GM18909 (cell line): Measurements from ENCODE around the gene COBL.

ENCODE experiments used
- ATAC-seq: cut with Tn5 transposase; IDR thresholded peaks from one replicate; pipeline ENCODE4 v1.9.1; 2021; ENCODE audit warnings: mild to moderate bottlenecking; ENCODE audit not compliant: unreplicated experiment, poor library complexity

The COBL gene

DNA sequence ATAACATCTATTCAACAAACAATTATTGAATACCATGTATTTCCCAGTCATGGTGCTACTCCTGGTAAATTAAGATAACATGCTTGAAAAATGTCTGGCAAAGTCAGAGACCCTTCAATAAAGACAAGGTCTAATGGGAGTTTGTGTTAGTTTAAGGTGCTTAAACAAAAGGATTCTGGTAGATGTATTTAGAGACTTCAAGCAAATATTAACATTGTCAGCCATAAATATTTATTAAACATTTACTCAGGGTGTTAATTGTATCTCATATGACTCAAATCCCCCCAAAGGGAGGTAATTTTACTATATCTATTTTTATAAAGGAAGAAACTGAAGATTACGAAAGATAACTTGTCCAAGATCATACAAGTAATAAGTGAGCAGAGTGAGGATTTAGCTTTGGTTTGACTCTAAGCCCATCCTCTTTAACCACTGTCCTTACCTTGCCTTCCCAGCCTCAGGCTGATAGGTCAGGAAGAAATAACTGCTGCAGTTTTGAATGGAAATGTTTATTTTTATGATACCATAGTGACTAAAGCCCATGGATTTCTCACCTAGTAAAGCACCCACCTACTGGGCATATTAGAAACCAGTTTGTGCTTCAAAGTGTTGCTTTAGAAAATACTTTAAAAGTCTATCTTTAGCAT is 215.4 kb downstream of the COBL start:
- ATAC-seq = no peak

DNA sequence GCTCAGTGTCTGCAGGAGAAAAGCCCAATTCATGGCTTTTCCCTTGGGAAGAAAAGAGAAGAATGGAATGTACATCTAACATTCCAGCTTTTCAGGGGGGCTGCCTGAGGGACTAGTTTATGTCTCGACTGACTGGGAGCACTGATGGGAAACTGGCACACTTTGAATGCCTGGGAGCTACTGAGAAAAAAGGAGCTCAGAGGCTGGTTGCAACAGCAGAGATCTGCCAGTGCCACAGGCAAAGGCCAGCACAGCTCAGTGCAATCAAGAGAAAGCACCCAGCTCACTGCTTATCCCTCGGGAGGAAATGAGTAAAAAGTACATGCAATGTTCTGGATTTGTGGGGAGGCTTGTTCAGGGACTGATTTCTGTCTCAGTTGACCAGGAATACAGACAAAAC is 226.2 kb downstream of the COBL start:
- ATAC-seq = no peak

DNA sequence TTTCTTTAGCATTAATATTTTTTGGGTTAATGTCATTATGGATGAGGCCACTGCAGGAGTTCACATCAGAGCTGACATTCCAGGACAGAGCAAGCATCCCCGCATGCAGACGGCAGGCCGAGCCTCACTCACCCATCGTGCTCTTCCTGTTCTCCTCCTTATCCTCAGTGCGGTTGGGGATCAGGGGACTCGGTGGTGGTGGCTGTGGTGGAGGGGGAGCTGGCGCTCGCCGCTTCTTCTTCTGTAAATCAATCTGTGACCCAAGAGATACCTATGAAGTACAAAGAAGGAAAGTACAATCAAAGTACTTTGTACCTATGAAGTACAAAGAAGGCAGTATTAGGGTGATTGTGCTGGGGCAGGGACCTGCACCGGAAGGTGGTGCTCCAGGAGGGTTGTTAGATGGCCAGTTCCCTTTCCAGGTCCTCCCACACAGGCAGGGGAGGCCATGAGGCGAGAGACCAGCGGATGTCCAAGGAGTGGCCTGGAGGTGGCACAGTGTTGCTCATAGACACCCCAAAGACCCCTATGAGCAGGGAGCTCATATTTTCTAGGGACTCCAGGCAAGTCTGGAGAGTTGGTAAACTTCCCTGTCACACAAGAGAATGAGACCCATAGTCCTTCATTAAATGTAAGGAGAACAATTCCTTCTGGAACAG is 231.4 kb downstream of the COBL start:
- no peak for ATAC-seq

DNA sequence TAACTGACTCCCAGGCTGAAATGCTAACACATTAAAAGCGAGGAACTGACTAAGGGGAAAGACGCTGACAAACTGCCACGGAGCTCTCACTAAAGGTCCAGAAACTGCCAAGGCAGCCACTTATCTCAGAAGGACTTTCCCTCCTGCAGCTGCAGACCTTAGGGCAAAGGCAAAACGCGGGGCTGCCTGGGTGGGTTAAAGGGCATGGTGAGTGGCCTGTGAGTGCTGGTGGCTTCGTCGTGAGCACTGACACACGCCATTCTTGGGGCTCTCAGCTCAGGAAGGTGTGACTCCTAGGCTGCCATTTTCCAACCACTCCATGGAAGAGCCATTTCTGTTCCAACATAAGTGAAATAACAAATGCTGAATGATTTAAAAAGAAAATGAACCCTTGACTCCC is 232.5 kb downstream of the COBL start:
- ATAC-seq = no peak

DNA sequence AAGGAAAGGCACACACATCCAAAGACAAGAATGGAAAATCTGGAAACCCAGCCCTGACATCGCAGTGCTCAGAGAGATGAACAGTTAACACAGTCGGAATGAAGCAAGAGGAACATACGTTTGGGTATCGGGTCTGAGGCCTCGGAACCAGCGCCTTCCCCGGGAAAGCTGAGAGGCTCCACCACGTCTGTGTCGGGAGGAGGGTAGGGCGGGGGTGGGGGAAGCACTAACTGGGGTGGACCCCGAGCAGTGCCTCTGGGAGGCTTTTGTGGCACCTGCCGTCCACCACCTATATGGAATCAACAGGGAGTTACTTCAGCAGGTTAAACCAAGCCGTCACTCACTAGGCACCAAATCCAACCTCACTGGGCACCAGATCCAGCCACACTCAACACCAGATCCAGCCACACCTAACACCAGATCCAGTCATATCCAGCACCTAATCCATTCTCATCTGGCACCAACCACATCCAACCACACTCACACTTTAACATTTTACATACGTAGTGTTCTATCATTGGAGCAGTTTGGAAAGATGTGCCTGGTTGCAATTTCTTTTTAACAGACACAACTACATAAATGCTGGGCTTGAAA is 233.6 kb downstream of the COBL start:
- no peak for ATAC-seq

DNA sequence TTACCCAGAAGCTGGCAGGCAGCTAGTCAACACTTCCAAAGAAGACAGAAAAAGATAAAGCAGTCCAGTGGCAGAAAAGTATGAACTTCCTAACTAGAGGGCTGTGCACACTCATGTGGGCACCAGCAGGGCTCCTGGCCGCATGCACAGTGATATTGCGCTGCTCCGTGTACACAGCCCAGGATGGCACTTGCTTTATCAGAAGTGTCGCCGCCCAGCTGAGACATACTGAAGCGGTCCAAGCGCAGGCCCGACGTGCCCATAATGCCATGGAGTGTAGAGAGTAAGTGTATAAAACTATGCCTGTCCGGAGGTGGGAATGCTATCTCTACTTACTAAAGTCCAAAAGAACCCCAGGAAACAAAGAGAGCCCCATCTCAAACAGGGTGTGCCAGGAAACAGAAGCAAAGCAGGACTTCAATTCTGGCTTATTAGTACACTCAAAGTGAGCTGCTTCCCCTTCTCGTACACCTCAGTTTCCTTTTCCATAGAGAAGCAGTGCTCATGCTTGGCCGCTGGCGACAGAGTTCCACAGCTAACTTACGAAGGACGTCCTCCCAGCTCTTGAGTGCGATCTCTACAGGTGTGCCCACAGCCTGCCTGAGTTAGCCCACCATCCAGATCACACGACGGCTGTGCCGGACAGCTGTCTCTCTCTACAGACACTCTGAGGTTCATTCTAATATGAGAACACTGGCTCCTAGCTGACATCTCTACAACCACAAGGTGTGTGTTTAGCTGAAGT is 234.3 kb downstream of the COBL start:
- ATAC-seq = no peak

DNA sequence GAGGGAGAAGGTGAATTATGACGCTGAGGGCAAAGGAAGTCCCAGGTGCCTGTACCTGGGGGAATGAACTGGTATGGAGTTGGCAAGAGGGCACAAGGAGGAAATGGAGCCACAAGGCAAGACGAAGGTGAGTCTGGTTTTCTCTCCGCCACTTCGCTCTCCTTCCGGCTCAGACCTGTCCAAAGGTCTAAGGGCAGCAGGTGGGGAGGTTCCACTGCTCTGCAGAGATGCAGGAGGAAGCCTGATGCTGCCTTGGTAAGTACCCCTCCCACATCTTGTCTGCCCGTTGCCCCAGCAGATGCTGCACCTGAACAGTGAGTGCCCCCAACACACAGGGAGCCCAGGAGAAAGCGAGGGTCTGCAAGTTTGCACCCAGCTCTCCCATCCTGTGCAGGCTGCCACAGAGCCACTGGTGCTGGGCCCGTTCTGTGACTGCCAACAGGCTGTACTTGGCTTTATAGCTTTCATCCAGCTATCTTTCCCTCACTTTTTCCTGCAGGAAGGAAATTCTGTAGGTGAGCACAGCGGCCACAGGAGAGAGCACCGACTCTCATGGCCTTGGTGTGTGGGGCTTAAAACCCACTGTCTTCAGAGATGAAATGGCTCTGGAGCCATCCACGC is 235.2 kb downstream of the COBL start:
- ATAC-seq = no peak

DNA sequence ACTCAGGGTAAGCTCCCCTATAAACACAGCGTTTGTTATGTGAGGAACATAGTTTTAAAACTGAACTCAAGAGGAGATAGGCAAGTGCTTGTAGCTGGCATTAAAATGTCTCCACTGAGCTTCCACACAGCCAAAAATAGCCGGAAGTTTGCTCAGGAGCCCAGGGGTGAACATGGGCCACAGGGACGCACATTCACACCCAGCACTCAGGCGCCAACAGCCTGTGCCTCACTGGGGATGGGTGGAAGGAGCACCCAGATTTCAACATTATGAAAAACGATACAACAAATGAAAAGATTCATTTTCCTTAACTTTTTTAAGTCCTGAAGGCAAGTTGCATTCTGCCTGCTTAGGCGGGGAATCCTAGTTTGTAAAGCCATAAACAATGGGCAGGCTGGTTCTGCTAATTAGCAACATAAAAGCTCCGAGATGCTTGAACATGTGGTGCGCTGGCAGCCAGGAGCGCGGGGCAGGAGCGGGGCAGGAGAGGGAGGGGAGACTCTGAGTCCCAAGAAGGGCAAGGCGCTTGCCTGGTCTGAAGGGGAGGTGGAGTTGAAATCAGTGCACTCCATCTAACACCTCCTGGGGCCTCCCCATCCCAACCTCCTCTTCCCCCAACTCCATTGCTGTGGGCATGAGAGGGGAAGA is 235.9 kb downstream of the COBL start:
- no peak for ATAC-seq

DNA sequence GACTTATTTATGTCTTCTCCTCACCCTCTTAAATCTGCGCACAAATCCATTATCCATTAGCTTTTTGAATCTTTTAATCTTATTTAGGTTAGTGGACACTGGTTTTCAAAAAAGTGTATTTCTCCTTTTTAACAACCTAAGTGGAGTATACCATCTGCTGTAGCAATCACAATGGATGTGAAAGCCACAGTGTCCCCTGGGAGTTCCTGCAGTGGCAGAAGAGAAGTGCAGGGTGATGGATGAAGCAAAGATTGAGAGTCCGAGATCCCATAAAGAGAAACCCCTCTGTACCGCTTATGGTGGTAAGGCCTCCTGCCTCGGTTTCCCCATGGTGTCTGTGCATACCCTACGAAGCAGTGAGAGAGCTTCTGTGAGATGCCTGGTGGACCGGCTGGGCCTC is 236.4 kb downstream of the COBL start:
- no peak for ATAC-seq

DNA sequence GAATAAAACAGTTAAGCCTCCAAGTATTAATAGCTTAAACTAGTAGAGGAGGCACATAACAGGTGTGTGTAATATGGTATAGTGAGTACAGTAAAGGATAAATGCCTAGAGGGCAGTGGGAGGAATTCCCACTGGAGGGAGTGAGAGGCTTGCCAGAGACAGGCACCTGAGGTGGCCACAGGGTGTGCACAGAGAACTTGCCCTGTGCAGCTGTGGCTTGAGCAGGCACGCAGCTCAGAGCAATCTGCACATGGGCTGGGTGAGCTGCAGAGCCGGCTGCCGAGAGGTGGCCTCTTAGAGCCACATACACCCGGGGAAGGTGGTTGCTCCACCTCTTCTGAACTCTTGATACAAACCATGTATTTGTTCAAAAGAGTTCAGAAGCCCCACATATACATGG is 237.1 kb downstream of the COBL start:
- no peak for ATAC-seq

DNA sequence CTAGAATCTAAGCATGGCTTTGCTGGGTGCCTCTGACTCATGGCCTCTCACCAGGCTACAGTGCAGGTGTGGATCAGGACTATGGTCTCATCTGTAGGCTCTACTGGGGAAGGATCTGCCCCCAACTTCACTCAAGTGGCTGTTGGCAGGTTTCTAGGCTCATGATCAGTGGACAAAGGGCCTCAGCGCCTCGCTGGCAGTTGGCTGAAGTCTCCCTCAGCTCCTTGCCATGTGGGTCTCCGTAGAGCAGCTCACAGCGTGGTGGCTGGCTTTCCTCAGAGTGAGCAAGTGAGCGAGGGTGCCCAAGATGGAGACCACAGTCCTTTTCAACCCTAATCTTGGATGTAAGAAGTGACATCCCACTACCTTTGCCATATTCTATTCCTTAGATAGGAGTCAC is 238.0 kb downstream of the COBL start:
- no peak for ATAC-seq

DNA sequence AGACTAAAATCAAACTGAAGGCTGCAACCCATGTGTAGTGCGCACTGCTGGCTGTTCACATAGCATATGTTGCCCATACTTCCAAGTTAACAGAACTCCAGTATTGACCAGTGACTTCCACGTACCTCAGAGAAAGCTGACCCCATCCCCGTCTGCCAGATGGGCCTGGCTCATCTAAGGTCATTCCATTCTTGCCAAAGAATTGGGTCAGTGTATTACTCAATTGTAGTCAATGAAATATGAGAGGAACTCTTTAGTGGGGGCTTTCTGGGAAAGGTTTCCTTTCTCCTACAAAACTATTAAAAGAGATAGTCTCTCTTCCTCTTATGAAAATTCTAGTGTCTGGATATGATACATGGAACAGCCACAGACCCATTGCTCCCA is 238.6 kb downstream of the COBL start:
- ATAC-seq = no peak

DNA sequence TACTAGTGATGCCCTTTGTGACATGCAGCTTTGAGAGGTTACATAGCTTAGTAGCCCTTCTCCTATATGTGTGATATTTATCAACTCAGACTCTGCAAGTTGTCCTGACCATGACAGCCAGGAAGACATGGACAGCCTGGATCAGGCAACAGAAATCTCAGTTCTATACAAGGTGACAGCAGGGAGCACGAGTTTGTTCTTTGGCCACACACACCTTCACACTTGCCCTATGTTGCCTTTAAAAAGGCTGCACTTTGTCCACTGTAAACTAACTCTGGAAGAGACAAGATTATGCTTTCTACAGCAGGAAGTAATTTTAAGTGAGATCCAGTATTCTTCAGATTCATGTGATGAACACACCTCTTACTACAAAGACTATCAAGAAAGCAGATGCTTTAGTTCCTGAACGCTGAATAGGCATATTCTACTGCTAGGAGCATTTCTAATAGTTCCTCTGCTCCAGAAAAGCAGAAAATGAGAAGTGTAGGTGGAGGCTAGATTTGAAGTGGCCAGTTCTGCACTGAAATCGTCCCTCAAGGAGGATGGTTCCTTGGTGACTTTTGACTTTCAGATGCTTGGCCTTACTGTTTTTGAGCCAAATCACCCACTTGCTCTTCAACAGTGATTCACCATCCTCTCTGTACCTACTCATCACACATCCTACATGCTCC is 239.2 kb downstream of the COBL start:
- no peak for ATAC-seq

DNA sequence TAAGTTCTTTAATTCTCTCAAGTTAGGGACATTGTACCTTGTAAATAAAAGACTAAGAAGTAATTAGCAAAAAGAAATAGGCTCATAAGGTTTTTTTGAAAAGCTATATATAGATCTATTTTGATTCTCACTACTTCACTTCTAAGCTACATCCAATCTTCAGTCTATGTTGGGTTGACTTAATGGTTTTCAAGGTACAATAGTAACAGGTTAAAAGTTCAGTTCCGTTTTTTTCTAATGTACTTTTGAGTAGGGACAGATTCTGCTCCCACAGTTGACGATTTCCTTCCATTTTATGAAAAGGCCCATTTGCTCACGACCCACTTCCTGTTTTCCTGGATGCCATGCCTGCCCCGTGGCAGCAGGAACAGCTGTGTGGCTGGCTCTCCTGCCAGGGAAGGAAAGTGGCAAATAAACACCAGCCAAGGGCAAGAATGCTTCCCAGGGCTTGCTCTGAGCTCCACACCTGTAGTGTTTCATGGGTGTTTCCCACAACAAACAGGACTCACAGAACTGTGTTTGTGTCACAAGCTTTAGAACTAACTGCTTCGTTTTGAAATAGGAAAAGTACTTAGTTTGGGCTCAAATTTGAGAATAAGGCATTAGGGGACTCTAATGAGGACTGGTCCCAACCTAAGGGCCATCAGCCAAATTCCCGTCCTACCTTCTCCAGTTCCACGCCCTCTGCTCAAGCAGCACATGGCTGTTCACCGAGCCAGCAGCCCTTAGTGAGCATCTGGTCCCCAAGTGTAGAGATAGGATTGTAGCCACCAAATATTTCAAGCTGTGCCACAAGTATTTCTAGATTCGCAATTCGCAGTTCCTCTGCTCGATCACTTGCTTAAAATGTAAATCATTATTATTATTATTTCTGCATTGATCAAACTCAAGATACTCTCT is 240.7 kb downstream of the COBL start:
- no peak for ATAC-seq

DNA sequence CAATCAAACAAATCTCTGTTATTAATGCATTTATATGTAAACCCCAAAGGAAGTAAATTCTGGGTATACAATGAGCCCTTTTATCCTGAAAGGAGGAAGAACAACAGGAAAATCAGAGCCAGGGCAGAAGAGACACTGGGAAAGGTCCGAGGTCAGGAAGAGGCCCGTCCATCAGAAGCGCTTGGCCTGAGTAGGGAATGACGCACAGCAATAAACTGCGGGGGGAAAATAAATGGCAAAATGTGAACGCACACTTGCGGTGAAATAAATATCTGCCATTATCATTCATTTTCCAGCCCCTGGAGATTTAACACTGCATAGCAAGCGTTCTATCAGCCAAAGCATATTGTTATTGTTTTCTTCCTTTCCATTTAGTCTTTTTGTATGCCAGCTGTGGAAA is 243.4 kb downstream of the COBL start:
- ATAC-seq = no peak

DNA sequence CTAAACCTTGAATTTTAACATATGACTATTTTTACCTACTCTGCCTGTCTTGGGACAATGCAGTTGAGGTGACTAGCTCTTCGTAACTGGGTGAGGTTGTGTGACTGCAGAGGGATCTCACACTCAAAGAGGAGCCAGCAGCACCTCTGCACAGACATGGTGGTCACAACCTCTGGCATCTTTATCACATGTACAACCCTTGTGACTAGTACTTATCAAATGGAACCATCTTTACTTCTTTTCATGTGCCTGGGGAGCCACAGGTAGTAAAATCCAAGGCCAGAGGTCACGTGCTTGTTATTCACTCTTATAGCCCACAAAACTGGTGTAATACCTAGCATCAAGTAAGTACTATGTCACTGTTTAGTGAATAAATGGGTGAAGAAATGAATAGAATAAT is 244.3 kb downstream of the COBL start:
- no peak for ATAC-seq

DNA sequence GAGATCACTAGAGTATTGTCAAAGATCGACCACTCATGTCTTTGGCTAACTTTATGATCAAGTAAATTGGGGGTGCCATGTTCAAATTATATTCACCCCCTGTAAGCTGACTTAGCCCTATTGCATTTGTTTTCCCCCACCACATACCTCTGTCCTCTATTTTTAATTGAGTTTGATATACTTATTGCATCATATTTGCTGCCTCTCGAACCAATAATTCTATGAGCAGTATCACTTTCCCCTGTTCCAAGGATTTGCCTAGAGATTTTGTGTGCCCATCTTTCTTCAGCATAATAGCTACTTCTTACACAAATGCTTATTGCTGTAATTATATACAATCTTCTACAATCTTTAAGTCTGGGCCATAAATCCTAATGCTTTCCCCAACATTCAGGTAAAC is 245.2 kb downstream of the COBL start:
- no peak for ATAC-seq

DNA sequence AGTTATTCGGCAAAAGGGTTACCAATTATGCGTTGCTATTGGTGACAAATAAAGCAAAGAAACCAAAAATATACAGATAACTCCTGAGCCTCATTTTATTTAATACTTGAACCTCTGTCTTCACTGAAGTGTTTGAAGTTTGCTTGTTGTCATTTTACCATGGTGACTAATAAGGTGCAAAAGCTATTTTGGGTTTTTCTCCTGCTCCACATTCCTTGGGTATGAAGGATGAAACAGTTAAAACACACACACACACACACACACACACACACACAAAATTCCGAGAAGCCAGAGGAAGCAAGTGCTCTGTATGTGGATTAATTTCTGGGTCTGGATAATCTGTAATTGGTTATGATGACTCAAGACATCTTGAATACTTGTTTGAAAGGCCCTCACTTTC is 246.5 kb downstream of the COBL start:
- no peak for ATAC-seq
